Measurements from ENCODE around the gene ZBTB5. TPM values are rescaled to one million over a fixed set of nuclear protein-coding genes. Genes with fewer than 3 reads are reported as not detected.
A peak's percentile ranks its signal among the peaks of the same experiment; 100 is the strongest.

Gene ZBTB5
- total and polyA plus RNA-seq, 9 of the 15 experiments (the other 6 are each of a cell fraction or from before 2014, with no cell fraction given) = 2.3 to 43.2 (median 15.5) TPM

DNA sequence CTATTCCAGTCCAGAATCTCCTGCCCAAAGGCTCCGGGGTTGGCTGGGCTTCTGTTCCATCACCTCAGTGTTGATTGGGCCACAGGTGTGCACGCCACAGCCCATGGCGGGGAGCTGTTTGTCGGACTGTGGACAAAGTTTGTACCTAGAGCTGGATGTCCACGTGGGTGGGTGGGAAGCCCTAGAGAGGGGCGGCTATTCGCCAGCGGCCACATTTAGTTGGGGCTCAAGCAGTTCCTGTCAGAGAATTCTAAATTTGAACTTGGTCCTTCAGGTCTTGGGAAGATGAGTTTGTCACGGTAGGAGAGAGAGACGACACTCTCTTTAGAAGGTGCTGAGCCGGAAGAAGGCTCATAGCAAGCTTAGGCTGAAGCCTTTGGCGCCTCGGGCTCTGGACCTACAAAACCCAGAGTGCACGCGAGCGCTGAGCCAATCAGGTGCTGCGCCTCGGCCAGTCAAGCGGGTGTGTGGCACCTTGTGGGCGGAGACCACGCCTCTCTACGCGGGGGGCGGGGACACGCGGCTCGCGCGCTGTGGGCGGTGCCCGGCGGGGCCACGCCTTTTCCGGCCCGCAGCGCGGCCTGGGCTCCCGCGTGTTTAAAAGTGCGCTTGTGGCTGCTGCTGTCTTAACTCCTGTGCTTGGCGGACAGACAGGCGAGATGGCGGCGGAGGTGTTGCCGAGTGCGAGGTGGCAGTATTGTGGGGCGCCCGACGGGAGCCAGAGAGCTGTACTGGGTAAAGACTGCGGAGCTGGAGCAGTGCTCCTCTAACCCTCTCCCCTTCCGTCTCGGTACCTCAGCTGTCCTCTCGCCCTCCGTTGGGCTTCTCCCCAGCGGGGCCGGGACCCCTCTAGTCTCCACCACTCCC, 20.4 kb upstream of the ZBTB5 start, which contains the start of gene POLR1E (continued):
- TF ChIP-seq ZBTB40 (IDR thresholded peaks at IDR 0.05) = 0 out of 2 replicates have a peak, but pooled peaks have one; percentile 57
- no peak for TF ChIP-seq ZBTB40 (CRISPR knock-in tag; IDR thresholded peaks at IDR 0.05)
- TF ChIP-seq, protein P1, sequence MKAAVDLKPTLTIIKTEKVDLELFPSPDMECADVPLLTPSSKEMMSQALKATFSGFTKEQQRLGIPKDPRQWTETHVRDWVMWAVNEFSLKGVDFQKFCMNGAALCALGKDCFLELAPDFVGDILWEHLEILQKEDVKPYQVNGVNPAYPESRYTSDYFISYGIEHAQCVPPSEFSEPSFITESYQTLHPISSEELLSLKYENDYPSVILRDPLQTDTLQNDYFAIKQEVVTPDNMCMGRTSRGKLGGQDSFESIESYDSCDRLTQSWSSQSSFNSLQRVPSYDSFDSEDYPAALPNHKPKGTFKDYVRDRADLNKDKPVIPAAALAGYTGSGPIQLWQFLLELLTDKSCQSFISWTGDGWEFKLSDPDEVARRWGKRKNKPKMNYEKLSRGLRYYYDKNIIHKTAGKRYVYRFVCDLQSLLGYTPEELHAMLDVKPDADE (conservative IDR thresholded peaks at IDR 0.05; ENCODE audit: control insufficient read depth, low read depth, low read length) = peak; percentile 73; the same call in 1 of the 2 replicates
- peak in 1 of 2 experiments; percentile 95; a peak in 2 of 4 replicates for TF ChIP-seq HDAC1 (IDR thresholded peaks at IDR 0.05)
- TF ChIP-seq ZNF134 (CRISPR knock-in tag; conservative IDR thresholded peaks at IDR 0.05) = no peak
- no peak for TF ChIP-seq HDAC3 (IDR thresholded peaks at IDR 0.05; ENCODE audit: borderline replicate concordance, partially characterized antibody)
- no peak for TF ChIP-seq ZMIZ1 (IDR thresholded peaks at IDR 0.05; ENCODE audit: low read depth in 2 of 2, low read length in 2 of 2)
- peak; percentile 46; the same call in 1 of the 2 replicates for TF ChIP-seq ELF1 (tag; IDR thresholded peaks at IDR 0.05)
- no peak for TF ChIP-seq TEAD2 (tag; IDR thresholded peaks at IDR 0.05)
- TF ChIP-seq KDM5B (IDR thresholded peaks at IDR 0.05; ENCODE audit: insufficient replicate concordance, low read depth, low read length) = peak; percentile 97
- TF ChIP-seq ZNF239 (CRISPR knock-in tag; IDR thresholded peaks at IDR 0.05) = no peak

All from K562 (cell line).